Measurements from ENCODE around the gene MAGI2.

DNA sequence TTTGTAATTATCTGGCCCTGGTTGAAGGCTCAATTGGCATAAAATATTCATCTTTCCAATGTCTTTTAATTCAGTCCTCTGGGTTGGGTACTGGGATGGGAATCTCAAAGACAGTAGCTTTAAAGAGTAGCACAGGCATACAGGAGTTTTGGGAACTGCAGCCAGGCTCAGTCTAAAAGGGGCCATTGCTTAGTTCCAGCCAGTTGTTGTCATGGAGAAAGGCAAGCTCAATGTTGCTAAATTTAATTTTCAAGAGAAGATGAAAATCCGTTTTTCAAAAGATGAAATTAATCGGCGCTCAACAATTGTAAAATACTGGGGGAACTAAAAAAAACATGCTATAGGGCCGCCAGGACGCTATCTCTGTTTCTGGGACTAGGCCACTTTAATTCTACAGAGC lies 1279.8 kb downstream of the MAGI2 start:
- TF ChIP-seq, protein P1, sequence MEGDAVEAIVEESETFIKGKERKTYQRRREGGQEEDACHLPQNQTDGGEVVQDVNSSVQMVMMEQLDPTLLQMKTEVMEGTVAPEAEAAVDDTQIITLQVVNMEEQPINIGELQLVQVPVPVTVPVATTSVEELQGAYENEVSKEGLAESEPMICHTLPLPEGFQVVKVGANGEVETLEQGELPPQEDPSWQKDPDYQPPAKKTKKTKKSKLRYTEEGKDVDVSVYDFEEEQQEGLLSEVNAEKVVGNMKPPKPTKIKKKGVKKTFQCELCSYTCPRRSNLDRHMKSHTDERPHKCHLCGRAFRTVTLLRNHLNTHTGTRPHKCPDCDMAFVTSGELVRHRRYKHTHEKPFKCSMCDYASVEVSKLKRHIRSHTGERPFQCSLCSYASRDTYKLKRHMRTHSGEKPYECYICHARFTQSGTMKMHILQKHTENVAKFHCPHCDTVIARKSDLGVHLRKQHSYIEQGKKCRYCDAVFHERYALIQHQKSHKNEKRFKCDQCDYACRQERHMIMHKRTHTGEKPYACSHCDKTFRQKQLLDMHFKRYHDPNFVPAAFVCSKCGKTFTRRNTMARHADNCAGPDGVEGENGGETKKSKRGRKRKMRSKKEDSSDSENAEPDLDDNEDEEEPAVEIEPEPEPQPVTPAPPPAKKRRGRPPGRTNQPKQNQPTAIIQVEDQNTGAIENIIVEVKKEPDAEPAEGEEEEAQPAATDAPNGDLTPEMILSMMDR (IDR thresholded peaks at IDR 0.05; ENCODE audit: borderline replicate concordance, extremely low read depth, low read length, poor library complexity, severe bottlenecking), result no peak
- TF ChIP-seq EZH2 (IDR thresholded peaks at IDR 0.05; ENCODE audit: borderline replicate concordance, low read depth, low read length, severe bottlenecking), result no peak

Data from DND-41 (cell line).